Body of pancreas (tissue), 4 donors: ENCODE results near the gene ZNF281.

Source experiments
- CTCF ChIP-seq, 7 experiments: fragments of 450-650 bp in 4 of 7; fragments of 200-600 bp in 3 of 7; sonication (generic) in 3 of 7; IDR thresholded peaks; one replicate each; pipeline ENCODE4 v1.5.1; 2016 to 2019; ENCODE audit warnings: antibody characterized with exemption in 7 of 7
- POLR2A ChIP-seq, 3 donors: fragments of 450-650 bp; IDR thresholded peaks; one replicate each; pipeline ENCODE4 v1.6.1; 2016; ENCODE audit warnings: antibody characterized with exemption in 3 of 3, mild to moderate bottlenecking in 2 of 3

- TF ChIP-seq CTCF (IDR thresholded peaks at IDR 0.05), result no peak
- TF ChIP-seq POLR2A (IDR thresholded peaks at IDR 0.05), result no peak
Observed at GRCh38 chr1:200379432-200379757, 30.4 kb downstream of the ZNF281 start.
